Stimulated activated CD8-positive, alpha-beta memory T cell treated with anti-CD3 and anti-CD28 coated beads, Interleukin-12 subunit alpha, Interleukin-12 subunit beta, amount 100 ng/mL, for 24 hours (primary cell): ENCODE results near the gene VPS4B.
"Not testable (repeated sequence)": the region's sequence is repeated elsewhere in the genome, so short reads cannot be mapped to it uniquely, and the experiment has no call there.

Experiments
- DNase-seq: peaks from one replicate; pipeline ENCODE4 v3.0.0-alpha.2; 2020; ENCODE audit errors: extremely low read depth

Gene VPS4B

DNA sequence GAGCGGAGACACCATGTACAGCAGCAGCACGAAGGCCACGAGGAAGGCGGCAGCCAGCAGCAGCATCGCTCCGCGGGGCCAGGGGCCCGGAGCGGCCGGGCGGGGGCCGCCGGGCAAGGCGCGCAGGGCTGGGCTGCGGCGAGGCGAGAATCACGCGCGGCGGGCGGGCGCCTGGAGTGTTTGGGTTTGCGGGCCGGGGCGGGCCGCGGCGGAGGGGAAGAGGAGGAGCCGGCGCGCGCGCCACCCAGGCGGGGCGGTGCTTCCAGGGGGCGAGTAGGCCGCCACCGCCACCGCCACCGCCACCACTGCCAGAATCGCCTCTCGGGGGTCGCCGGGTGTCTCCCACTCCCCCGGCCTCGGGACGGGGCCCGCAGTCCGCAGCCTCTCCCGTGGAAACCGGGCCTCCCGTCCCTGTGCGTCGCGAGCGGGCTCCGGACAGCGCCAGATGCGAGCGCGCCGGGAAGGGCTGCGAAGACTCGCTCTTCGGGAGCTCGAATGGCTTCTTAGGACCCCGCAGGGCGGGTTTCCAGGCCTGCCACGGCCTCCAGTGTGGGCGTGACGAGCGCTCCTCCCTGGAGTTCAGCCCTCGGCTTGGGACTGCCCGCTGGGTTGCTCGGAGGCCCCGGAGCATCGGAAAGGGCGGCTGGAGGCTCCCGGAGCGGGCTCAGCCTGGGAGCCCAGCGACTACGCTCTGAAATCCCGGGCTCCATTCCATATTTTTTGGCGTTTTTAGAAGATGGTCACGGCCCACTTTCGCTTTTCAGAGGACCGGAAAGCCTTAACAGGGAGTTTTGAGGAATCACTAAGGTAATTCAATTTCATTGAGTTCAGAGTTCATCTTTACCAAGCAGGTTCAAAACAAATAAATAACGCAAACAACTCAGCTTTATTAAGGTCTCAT lies 55.0 kb downstream of the VPS4B start, which contains the start of gene KDSR:
TSS of gene KDSR (minus strand) at position 154 of the 901 bp plus-strand sequence. CDS start at position 66, 88 bp downstream.
- DNase-seq: peak; percentile 60

GRCh38 chr18:63366213-63367052 lies 55.8 kb downstream of the VPS4B start:
- DNase-seq: peak; percentile 42

- no peak for DNase-seq
Measured at GRCh38 chr18:63365876-63366212, 56.4 kb downstream of the VPS4B start.

DNA sequence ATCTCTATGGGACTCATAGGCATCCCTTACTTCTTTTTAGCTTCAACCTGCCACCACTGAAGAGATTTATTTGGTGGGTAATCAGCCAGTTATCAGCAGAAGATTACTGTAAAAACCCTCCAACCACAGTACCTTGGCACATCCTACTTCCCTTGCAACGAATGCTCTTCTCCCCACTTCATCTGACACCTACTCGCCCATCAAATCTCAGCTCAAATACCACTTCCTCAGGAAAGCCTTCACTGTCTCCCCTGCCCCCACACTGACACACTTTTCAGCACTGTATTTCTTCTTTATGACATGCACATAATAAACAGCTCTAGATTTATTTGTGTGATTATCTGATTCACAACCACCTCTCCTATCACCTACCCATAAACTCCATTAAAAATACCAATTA lies 58.3 kb downstream of the VPS4B start:
- no peak for DNase-seq

GRCh38 chr18:63363420-63363819 lies 58.9 kb downstream of the VPS4B start:
- DNase-seq: not testable (repeated sequence)

DNA sequence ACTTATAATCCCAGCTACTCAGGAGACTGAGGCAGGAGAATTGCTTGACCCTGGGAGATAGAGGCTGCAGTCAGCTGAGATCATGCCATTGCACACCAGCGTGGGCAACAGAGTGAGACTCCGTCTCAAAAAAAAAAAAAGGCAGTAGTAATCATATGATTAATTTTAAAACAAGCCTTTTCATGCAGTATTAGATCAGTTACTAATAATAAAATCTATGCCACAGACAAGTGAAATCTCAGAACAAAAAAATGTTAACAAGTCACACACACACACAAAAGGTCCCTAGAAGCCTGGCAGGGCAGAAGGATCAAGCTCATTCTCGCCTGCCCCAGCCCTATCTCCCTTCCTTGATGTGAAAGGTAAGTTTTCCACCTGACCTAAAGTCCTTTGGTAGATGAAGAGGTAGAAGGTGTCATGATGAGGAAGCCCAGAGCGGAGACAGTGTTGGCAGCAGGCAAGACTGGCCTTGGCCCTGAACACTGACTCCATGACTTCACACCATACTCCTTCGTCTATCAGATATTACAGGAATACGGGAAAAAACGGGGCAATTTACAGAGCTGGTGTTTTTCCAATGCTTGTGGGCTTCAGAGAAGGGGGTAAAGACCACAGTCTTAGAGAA lies 65.9 kb downstream of the VPS4B start:
- no peak for DNase-seq

GRCh38 chr18:63350230-63350629 lies 72.0 kb downstream of the VPS4B start:
- no peak for DNase-seq

DNA sequence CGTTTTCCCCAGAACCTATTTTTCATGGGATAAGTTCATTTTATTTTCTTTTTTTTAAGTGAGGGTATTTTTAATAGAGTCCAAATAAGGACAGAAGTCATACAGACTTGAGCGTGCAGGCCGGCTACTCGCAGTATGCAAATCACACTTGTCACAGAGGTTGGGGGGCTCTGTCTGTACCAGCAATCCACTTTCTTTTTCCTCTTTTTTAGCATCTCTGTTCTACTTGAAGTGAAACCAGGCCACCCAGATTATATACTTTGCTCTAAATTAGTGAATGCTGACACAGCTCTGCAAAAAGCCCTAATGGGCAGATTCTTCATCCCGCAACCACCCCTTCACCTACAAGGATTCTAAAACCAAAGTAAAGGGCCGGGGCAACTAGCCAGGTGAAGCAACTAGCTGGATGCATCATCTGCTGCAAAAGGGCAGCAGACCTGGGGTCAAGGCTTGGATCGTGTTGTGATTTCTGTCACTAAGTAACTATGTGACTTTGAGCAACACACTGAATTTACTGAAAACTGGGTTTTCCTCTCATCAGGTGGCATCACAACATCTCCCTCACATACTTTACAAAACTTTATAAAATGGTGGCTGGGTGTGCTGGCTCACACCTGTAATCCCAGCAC lies 73.7 kb downstream of the VPS4B start:
- no peak for DNase-seq

GRCh38 chr18:63346480-63347183 lies 75.6 kb downstream of the VPS4B start:
- no peak for DNase-seq

DNA sequence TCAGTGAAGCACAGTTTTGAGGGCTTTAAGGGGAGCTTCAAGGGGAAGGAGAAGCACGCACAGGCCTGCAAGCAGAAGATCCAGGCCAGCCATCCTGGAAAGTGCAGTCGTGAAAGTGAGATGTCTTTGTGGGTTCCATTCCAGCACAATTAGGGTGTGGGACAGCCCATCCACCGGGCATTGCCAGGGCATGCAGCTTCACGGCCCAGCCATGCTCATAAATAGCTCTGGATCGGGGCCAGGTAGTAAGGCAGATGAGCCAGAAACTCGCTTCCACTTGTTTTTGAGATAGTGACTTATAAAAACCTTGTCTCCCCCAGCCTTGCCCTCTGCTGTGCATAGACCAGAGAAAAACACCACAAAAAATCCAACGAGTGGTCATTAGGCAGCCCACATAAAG lies 76.2 kb downstream of the VPS4B start:
- no peak for DNase-seq

GRCh38 chr18:63344918-63345317 lies 77.4 kb downstream of the VPS4B start:
- DNase-seq: no peak

DNA sequence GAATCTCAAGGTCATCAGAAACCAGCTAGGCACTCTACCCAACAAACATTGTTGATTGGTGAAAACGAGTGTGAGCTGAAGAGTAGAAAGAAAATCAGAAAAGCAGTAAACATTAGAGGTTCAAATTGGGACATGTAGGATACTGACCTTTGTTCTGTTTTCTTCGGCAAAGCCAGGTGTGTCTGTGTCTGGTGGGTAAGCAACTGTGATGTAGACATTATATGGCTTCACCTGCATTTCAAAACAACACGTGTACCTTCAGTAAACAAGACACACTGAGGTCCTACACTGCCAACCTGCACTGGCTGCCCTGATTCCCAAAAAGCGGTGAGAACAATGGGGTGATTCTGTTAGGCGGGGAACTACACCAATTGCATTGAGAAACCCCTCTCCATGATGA lies 78.0 kb downstream of the VPS4B start:
- DNase-seq: no peak

GRCh38 chr18:63342206-63342605 lies 80.1 kb downstream of the VPS4B start:
- no peak for DNase-seq

- no peak for DNase-seq
Measured at GRCh38 chr18:63339920-63340484, 82.3 kb downstream of the VPS4B start.
